Esophagus (tissue), 2 donors: ENCODE data around the gene VPS52. TPM values are rescaled to one million over a fixed set of nuclear protein-coding genes. Genes with fewer than 3 reads are reported as not detected.

ENCODE experiments used
- H3K27ac ChIP-seq, 2 donors: one replicate each; pipeline ENCODE4 v1.5.1; 2013; ENCODE audit warnings: low read depth in 2 of 2, mild to moderate bottlenecking in 2 of 2, inconsistent platforms in 1 of 2, low read length in 1 of 2, moderate library complexity in 1 of 2
- H3K27me3 ChIP-seq, 2 donors: one replicate each; pipeline ENCODE4 v1.6.1; 2013; ENCODE audit warnings: low read length in 2 of 2, control low read depth in 1 of 2, mild to moderate bottlenecking in 1 of 2; ENCODE audit not compliant: insufficient read depth in 2 of 2, control insufficient read depth in 1 of 2
- H3K36me3 ChIP-seq, 2 donors: one replicate each; pipeline ENCODE4 v1.6.1; 2013; ENCODE audit warnings: low read length in 1 of 2; ENCODE audit not compliant: control insufficient read depth in 2 of 2, insufficient read depth in 2 of 2
- H3K4me1 ChIP-seq, 2 donors: one replicate each; pipeline ENCODE4 v1.6.1; 2013; ENCODE audit warnings: low read length in 1 of 2; ENCODE audit not compliant: control insufficient read depth in 2 of 2, insufficient read depth in 2 of 2
- H3K4me3 ChIP-seq, 2 donors: one replicate each; pipeline ENCODE4 v1.5.1; 2013; ENCODE audit warnings: low read length in 2 of 2, mild to moderate bottlenecking in 2 of 2, low read depth in 1 of 2, moderate library complexity in 1 of 2
- H3K9me3 ChIP-seq, 2 donors: one replicate each; pipeline ENCODE4 v1.6.1; 2013; ENCODE audit warnings: mild to moderate bottlenecking in 2 of 2, low read depth in 1 of 2, low read length in 1 of 2, moderate library complexity in 1 of 2; ENCODE audit not compliant: control insufficient read depth in 2 of 2, insufficient read depth in 1 of 2
- WGBS, 2 donors: extraction: QIAGEN DNeasy Blood & Tissue Kit; methylation state at CpG; one replicate each; pipeline ENCODE4 v1.1.7; 2013; 5-methylcytosine and 5-hydroxymethylcytosine counted together
- polyA plus RNA-seq, 2 donors: library from polyadenylated mRNA; stranded (reverse); fragments of 200-250 nt; gene quantifications; one replicate each; pipeline ENCODE4 v1.2.3, GENCODE V29; 2013
- donor health status: healthy with polysubstance abuse.
- donor health status: Bipolar disorder and iron deficiency.

Gene VPS52
- polyA plus RNA-seq, 2 donors: 44.9 to 48.9 TPM

DNA sequence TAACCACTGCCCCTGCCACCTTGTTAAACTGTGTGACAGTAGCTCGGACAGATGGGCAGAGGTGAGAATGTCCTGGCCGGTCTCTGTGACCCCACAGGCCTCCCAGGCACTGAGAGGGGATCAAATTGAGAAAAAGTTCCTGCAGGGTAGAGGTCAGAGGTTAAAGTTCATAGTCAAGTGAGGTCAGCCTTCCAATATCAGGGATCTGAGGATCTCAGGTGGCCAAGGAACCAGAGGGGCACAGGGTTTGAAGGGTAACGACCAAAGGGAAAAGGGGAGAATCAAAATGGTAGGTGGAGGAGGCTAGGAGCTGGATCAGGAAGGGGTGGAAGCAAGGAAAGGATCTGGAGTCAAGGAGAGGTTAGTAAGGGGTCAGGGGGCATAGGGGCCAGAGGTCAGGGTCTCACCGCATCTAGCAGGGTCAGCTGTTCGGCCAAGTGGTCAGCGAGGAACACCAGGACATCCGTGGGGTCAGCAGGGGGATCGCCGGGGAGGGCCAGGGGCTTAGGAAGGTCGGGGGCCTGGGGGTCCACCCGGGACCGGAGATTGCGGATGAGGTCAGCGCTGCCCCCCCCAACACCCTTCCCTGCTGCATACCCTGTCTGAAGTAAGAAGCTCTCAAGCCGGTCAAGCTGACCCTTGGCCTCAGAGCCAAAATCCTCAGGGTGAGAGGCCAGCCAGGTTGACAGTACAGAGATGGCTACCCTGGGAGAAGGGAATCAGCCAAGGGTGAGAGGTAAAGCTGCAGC, 24.1 kb upstream of the VPS52 start:
- H3K9me3 ChIP-seq: no peaks in the 10 kb centered on the region
- WGBS, 2 donors: 84 to 87% methylated on average over 15 of the region's 15 CpGs
- peaks cover 20 to 33% of the 10 kb centered on the region in 2 donors for H3K36me3 ChIP-seq
- H3K27ac ChIP-seq: no peak overlapping the region
- H3K27me3 ChIP-seq: no peaks in the 10 kb centered on the region
- peak overlapping the region in 1 of 2 donors; percentile 76 for H3K4me3 ChIP-seq
- H3K4me1 ChIP-seq: peaks cover 0 to 8% of the 10 kb centered on the region in 2 donors

DNA sequence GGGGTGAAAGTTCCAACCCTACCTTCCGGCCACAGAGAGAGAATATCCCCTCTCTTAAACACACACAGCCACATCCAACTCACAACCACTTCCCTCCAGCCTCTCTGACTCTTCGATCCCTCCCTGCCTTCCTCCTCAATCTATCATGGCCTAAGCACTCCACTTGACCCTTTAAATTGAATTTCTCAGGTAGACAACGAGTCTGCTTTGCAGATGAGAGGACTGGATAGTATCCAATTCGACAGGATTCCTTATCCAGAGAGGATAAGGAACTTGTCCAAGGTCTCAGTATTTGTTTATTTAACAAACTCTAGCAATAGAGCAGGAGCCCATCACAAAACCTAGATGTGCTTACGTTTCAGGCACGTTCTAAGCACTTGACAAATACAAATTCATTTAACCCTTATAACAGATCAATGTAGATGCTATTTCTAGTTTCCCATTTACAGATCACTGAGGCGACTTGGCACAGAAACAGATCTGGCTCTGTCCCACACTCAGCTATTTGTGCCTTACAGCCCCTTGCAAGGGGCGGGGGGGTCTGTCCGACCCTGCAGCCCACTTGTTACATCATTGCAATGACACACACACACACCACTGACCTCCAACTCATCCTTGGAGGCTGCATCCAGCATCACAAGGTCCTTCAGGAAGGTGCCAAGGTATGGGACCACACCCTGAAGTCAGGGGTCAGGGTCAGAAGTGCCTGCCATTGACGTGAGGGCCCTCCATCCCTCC, 22.6 kb upstream of the VPS52 start:
- WGBS, 2 donors: 61% methylated on average over 10 of the region's 10 CpGs
- Histone ChIP-seq H3K4me1 (peaks cover 0 to 14% of the 10 kb centered on the region in 2 donors), H3K4me3 (no peak overlapping the region), H3K27me3 (no peaks in the 10 kb centered on the region), H3K36me3 (peaks cover 20 to 33% of the 10 kb centered on the region in 2 donors), H3K27ac (no peak overlapping the region), H3K9me3 (no peaks in the 10 kb centered on the region)

DNA sequence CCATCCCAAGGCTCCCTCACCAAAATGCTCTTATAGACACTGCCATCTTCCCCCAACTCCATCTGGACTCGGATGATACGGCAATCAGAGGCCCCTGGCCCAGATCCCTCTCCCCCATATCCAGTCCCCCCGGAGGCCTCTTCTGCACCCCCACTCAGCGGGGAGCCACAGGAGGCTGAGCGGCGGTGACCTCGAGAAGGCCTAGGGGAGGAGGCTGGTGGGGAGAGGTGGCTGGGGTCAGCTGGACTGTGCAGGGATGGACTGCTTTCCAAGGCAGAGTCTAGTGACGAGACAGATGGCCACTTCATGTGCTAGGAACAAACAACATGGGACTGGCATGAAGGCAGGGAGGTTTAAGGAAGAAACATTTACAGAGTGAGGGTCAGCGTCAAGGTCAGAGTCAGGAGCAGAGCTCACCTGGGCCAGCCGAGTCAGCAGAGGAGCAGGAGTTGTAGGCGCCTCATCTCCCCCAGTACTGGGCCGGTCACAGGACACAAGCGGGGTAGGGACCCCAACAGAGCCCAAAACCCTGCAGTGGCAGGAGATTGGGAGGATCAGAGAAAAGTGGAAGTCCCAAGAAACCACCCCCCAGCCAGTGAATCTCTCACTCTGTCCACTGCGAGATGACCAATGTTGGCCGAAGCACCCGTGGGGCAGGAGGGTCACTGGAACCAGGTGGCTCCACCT, 21.5 kb upstream of the VPS52 start:
- H3K9me3 ChIP-seq: no peaks in the 10 kb centered on the region
- 84 to 89% methylated on average over 16 of the region's 16 CpGs for WGBS, 2 donors
- peaks cover under 1 to 18% of the 10 kb centered on the region in 2 donors for H3K4me1 ChIP-seq
- H3K27me3 ChIP-seq: no peaks in the 10 kb centered on the region
- peaks cover 20 to 33% of the 10 kb centered on the region in 2 donors for H3K36me3 ChIP-seq
- H3K27ac ChIP-seq: no peak overlapping the region
- no peak overlapping the region for H3K4me3 ChIP-seq

DNA sequence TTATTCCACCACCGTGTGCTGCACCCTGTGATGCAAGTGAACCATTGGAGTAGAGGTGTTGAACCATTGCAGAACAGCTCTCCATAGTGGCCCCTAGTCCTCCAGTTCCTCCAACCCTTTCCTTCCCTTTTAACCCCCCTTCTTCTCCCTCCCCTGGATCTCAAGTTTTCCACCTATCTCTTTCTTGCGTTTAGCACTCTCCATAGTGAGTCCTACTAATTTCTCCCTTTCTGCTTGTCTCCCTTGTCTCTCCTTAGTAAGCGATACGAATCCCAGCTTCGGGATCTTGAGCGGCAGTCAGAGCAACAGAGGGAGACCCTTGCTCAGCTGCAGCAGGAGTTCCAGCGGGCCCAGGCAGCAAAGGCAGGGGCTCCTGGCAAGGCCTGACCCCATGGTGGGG, 18.8 kb upstream of the VPS52 start:
- peak overlapping the region in 1 of 2 donors; percentile 92 for H3K4me3 ChIP-seq
- H3K4me1 ChIP-seq: peaks cover 3 to 13% of the 10 kb centered on the region in 2 donors
- no peaks in the 10 kb centered on the region for H3K9me3 ChIP-seq
- H3K27me3 ChIP-seq: no peaks in the 10 kb centered on the region
- peak overlapping the region in 1 of 2 donors; percentile 37 for H3K27ac ChIP-seq
- peaks cover 24 to 35% of the 10 kb centered on the region in 2 donors for H3K36me3 ChIP-seq
- 63 to 69% methylated on average over 7 of the region's 7 CpGs for WGBS, 2 donors

DNA sequence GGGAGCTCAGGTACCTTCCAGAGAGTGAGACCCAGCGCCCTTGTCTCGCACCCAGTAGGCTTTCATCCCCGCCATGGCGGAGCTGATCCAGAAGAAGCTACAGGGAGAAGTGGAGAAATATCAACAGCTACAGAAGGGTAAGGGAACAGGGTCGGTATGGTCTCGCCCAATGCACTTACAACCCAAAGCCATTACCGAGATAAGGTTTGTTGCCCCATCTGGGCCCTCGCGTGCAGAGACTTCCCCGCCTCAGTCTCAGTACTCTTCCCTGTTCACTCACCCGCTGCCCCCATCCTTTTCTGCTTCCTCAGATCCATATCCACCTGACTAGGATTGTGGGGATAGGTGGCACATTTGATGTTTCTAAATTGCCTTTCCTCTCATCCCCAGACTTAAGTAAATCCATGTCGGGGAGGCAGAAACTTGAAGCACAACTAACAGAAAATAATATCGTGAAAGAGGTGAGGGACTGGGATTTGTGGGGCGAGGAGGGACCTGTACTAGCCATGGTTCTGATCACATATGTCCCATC, 18.2 kb upstream of the VPS52 start:
- WGBS, 2 donors: 3 to 4% methylated on average over 14 of the region's 14 CpGs
- no peaks in the 10 kb centered on the region for H3K27me3 ChIP-seq
- H3K9me3 ChIP-seq: no peaks in the 10 kb centered on the region
- H3K4me3 ChIP-seq: peak overlapping the region; percentile 74 to 92
- peaks cover 21 to 30% of the 10 kb centered on the region in 2 donors for H3K36me3 ChIP-seq
- H3K27ac ChIP-seq: peak overlapping the region; percentile 79 to 83
- H3K4me1 ChIP-seq: peaks cover 3 to 13% of the 10 kb centered on the region in 2 donors

DNA sequence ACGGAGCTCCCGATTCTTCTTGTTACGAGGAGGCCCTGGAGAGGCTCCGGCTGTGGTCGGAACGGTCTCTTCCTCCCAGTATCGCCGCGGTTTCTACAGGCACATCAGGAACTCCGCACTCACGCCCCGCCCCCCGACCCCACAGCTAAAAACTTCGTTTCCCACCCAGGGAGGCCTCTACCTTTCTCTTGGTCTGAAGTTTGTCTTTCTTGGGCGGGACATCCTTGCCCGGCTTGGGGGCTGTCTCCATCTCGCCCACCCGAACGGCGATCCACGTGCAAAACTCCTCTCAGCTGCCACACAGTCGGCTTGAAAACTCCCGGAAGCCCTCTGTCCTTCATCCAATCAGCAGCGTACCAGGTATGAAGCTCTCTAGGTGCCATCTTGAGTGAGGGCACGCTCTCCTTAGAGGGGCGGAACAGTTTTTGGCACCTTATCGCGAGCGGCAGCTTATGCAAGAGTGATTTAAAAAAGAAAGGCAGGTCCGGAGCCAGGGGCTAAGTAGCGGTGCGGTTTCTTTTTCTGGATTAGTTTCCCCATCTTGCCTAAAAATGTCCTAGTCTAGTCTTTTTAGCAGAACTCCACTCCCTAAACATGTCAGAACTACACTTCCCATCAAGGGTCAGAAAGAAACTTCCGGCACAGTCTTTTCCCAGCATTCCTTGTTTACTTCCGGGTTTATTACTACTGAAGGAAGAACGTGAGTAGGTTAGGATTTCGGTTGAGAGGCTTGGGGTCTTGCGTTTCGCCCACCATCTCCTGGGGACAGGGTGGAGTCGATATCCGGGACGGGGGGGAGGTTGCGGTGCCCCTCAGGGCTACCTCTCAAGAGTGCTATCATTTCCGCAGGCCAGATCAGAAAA, 17.5 kb upstream of the VPS52 start, which contains the start of the genes PFDN6 and WDR46:
Gene PFDN6, plus strand, starts transcription at position 681 of the 863 bp plus-strand sequence. CDS start 256 bp downstream, outside the sequence.
Gene WDR46, minus strand, starts transcription at position 319 of the 863 bp plus-strand sequence. Its CDS starts 69 bp downstream, at position 250.
- H3K4me1 ChIP-seq: peaks cover 3 to 13% of the 10 kb centered on the region in 2 donors
- 0% methylated on average over 43 of the region's 43 CpGs for WGBS, 2 donors
- H3K4me3 ChIP-seq: peak within 1 kb of the TSS; percentile 74 to 92
- no peaks in the 10 kb centered on the region for H3K9me3 ChIP-seq
- H3K27me3 ChIP-seq: no peaks in the 10 kb centered on the region
- H3K27ac ChIP-seq: peak within 1 kb of the TSS; percentile 79 to 83
- H3K36me3 ChIP-seq: peaks cover 17 to 29% of the 10 kb centered on the region in 2 donors

DNA sequence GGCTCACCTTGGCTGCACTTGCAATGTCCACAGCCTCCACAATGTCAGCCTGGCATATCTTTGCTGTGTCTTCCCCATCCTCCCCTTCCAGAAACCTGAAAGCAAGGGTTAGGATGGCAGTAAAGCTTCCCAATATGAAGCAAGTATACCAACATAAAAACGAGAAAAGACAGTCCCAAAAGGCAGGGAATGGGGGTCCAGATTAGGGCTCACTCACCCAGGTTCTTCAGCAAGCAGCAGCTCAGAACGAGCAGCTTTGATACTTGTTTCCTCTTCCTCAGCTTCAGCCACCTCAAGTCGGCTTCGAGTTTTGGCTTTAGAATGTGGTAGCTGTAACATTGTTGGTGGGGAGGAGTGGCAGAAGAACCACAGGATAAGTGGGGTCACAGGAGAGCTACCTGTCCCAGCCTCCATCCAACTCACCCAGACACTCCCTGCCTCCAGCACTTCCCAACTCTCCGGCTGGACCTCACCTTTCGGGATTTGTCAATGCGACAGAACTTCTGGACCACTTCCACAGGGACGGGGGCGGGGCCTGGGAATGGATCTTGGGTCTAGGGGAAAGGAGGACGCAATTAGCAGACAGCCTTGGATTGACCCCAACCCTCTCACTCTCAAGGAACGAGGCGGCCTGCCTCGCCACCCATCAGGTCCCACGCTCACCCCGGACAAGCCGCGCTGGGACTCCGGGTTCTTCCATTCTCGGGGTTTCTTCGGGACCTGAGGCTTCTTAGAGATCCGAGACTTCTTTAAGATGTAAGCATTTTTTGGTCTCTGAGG, 16.7 kb upstream of the VPS52 start:
- Histone ChIP-seq H3K4me3 (peak overlapping the region; percentile 74 to 92), H3K36me3 (peaks cover 17 to 25% of the 10 kb centered on the region in 2 donors), H3K4me1 (peaks cover 3 to 13% of the 10 kb centered on the region in 2 donors), H3K9me3 (no peaks in the 10 kb centered on the region), H3K27me3 (no peaks in the 10 kb centered on the region), H3K27ac (peak overlapping the region; percentile 79 to 83)
- WGBS, 2 donors: 8 to 11% methylated on average over 21 of the region's 21 CpGs
